ENCODE data around the gene MEGF10. TPM values are rescaled to one million over a fixed set of nuclear protein-coding genes. Genes with fewer than 3 reads are reported as not detected.
"Not testable (repeated sequence)": the region's sequence is repeated elsewhere in the genome, so short reads cannot be mapped to it uniquely, and the experiment has no call there.

The MEGF10 gene
- total RNA-seq, 1 donor from 2014 or later = 1.3 TPM

DNA sequence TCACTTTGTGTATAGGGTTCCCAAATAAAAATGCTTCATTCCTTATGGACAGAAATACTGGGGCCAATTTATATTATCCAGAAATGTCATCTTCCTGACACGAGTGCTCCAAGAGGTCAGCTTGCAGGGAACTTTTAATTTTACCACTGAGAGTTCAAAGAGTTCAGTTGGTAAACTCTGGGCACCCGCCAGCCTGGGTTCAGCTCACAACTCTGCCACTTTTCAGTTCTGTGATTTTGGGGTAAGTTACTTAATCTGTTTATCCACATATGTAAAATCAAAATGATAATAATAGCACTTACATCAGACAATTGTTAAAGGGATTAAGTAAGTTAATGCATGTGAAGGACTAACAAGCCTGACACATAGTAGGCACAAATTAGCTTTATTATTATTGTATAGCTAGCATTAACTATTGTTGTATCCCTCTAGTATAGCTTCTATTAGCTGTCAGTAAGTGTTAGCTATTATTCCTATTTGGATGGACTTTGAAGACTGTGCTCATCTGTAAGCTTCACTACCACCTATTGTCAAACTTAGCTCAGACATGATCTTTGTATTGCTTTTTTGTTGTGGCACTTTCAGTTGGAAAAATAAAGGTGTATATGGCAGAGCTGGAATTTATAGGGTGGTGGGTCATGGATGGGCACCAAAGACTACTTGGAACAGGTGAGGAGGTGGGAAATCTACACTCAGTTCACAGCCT is 1.6 kb downstream of the MEGF10 start:
- Histone ChIP-seq H3K4me3 (ENCODE audit: low read depth, low read length) (no peak overlapping the region), H3K27me3 (ENCODE audit: control insufficient read depth, insufficient read depth, low read length) (peaks cover 4% of the 10 kb centered on the region), H3K36me3 (ENCODE audit: control insufficient read depth, insufficient read depth, low read length) (no peaks in the 10 kb centered on the region)
- DNase-seq (ENCODE audit: low read depth) = no peak
- TF ChIP-seq, protein P1, sequence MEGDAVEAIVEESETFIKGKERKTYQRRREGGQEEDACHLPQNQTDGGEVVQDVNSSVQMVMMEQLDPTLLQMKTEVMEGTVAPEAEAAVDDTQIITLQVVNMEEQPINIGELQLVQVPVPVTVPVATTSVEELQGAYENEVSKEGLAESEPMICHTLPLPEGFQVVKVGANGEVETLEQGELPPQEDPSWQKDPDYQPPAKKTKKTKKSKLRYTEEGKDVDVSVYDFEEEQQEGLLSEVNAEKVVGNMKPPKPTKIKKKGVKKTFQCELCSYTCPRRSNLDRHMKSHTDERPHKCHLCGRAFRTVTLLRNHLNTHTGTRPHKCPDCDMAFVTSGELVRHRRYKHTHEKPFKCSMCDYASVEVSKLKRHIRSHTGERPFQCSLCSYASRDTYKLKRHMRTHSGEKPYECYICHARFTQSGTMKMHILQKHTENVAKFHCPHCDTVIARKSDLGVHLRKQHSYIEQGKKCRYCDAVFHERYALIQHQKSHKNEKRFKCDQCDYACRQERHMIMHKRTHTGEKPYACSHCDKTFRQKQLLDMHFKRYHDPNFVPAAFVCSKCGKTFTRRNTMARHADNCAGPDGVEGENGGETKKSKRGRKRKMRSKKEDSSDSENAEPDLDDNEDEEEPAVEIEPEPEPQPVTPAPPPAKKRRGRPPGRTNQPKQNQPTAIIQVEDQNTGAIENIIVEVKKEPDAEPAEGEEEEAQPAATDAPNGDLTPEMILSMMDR (IDR thresholded peaks at IDR 0.05; ENCODE audit: insufficient read depth, low read length, poor library complexity, severe bottlenecking) = no peak

DNA sequence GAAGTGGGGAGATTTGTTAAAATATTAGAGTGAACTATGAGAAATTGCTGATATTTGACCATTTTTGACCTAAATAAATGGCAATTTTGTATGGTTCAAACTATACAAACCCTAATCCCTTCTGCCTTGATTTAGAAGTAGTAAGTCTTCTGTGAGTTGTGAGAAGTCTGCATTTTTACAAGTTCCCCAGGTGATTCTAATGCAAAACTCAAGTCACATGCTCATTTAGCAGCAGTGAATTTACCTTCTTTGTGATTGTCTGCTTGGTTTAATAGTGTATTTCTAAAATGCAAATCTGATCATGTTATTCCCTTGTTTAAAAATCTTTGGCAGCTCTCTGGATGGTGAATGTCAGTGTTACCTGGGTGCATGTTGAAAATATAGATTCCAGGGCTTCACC is 2.8 kb downstream of the MEGF10 start:
- H3K4me3 ChIP-seq (ENCODE audit: low read depth, low read length) = no peak overlapping the region
- TF ChIP-seq, protein P1 (IDR thresholded peaks at IDR 0.05; ENCODE audit: insufficient read depth, low read length, poor library complexity, severe bottlenecking) = no peak
- H3K27me3 ChIP-seq (ENCODE audit: control insufficient read depth, insufficient read depth, low read length) = peaks cover 4% of the 10 kb centered on the region
- no peak for DNase-seq (ENCODE audit: low read depth)
- H3K36me3 ChIP-seq (ENCODE audit: control insufficient read depth, insufficient read depth, low read length) = no peaks in the 10 kb centered on the region

DNA sequence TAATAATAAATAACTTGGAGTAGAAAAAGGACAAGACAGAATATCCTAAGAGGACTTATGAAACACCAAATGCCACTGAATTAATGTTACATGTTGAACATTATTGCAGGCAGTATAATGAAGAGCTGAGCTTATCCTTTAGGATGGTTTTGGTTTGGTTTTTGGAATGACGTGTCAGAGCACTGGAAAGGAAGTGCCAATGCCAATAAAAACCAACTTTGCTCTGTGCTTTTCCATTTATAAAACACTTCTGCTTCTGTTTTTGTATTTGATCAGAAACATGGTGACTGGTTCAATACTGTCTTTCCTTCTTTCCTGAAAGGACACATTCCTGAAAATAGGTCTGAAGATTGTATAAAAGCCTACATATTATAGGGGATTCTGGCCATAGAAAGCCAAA is 4.2 kb downstream of the MEGF10 start:
- Histone ChIP-seq H3K4me3 (ENCODE audit: low read depth, low read length) (no peak overlapping the region), H3K27me3 (ENCODE audit: control insufficient read depth, insufficient read depth, low read length) (peaks cover 4% of the 10 kb centered on the region), H3K36me3 (ENCODE audit: control insufficient read depth, insufficient read depth, low read length) (no peaks in the 10 kb centered on the region)
- no peak for DNase-seq (ENCODE audit: low read depth)
- TF ChIP-seq, protein P1 (IDR thresholded peaks at IDR 0.05; ENCODE audit: insufficient read depth, low read length, poor library complexity, severe bottlenecking) = no peak

DNA sequence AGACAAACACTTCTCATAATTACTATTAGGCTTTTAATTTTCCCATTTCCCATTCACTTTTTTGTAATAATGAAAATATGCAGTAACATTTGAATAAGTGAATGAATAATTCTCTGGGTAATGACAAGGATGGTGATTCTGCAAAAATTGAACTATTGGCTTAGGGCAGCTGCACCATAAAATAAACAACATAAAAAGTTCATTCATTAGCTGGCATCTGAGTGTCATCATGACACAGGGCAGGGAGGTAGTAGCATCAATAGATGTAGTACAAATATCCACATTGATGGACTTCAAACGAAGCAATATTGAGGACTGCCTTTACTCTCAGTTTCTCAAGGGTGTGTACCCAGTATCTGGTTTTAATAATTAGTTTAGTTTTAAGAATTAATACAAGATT is 4.9 kb downstream of the MEGF10 start:
- DNase-seq (ENCODE audit: low read depth) = no peak
- H3K36me3 ChIP-seq (ENCODE audit: control insufficient read depth, insufficient read depth, low read length) = no peaks in the 10 kb centered on the region
- H3K4me3 ChIP-seq (ENCODE audit: low read depth, low read length) = no peak overlapping the region
- TF ChIP-seq, protein P1 (IDR thresholded peaks at IDR 0.05; ENCODE audit: insufficient read depth, low read length, poor library complexity, severe bottlenecking) = no peak
- H3K27me3 ChIP-seq (ENCODE audit: control insufficient read depth, insufficient read depth, low read length) = peaks cover 1% of the 10 kb centered on the region

DNA sequence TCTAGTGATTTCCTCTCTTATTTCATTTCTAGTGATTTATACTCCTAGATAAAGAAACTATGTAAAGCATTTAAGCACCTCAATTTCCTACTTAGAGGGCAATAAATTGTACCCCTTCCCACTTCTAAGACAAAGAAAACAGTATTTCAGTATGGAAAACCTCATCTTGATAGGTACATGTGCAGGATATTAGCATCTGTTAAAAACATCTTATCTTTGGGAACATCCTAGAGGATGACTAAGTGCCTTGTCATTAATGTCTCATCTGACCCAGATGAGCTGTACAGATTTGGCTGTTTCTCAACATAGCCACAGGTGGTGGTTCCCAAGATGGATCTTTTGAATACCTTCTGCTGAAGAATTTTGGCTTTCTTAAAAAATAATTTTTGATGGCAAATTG is 5.7 kb downstream of the MEGF10 start:
- TF ChIP-seq, protein P1 (IDR thresholded peaks at IDR 0.05; ENCODE audit: insufficient read depth, low read length, poor library complexity, severe bottlenecking) = no peak
- DNase-seq (ENCODE audit: low read depth) = peak; percentile 39
- no peaks in the 10 kb centered on the region for H3K27me3 ChIP-seq (ENCODE audit: control insufficient read depth, insufficient read depth, low read length)
- H3K4me3 ChIP-seq (ENCODE audit: low read depth, low read length) = no peak overlapping the region
- no peaks in the 10 kb centered on the region for H3K36me3 ChIP-seq (ENCODE audit: control insufficient read depth, insufficient read depth, low read length)

DNA sequence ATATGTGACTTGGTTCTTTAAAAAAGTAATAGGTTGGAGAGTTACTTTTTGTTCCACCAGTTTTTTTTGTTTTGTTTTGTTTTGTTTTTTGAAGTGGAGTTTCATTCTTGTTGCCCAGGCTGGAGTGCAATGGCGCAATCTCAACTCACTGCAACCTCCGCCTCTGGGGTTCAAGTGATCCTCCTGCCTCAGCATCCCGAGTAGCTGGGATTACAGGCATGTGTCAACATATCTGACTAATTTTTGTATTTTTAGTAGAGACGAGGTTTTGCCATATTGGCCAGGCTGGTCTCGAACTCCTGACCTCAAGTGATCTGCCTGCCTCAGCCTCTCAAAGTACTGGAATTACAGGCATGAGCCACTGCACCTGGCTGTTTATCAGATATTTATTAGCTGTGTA is 6.3 kb downstream of the MEGF10 start:
- not testable (repeated sequence) for H3K4me3 ChIP-seq (ENCODE audit: low read depth, low read length); DNase-seq (ENCODE audit: low read depth); H3K27me3 ChIP-seq (ENCODE audit: control insufficient read depth, insufficient read depth, low read length); H3K36me3 ChIP-seq (ENCODE audit: control insufficient read depth, insufficient read depth, low read length)

All from kidney epithelial cell (primary cell).